Daoy (cell line): ENCODE results near the gene SCMH1. TPM values are rescaled to one million over a fixed set of nuclear protein-coding genes. Genes with fewer than 3 reads are reported as not detected.
"Not testable (repeated sequence)": the region's sequence is repeated elsewhere in the genome, so short reads cannot be mapped to it uniquely, and the experiment has no call there.

Experiments used
- DNase-seq: peaks from one replicate; pipeline ENCODE4 v3.0.0-alpha.2; 2015; ENCODE audit warnings: low read depth
- total RNA-seq: library from RNA; depleted of rRNA; stranded (reverse); fragments of >200 nt; shearing (Covaris generic); gene quantifications from 2 replicates; pipeline ENCODE4 v1.2.3, GENCODE V29; 2014

Gene SCMH1
- total RNA-seq, 1 experiment from 2014 or later: 8.0 TPM

- DNase-seq: no peak
Observed at GRCh38 chr1:41213341-41213740, 28.8 kb downstream of the SCMH1 start.

- DNase-seq: not testable (repeated sequence)
Observed at GRCh38 chr1:41211608-41212007, 30.5 kb downstream of the SCMH1 start.

GRCh38 chr1:41207053-41207452, 35.1 kb downstream of the SCMH1 start:
- not testable (repeated sequence) for DNase-seq

GRCh38 chr1:41200728-41201127, 41.4 kb downstream of the SCMH1 start:
- no peak for DNase-seq

GRCh38 chr1:41199375-41199774, 42.7 kb downstream of the SCMH1 start:
- no peak for DNase-seq

- DNase-seq: no peak
Observed at GRCh38 chr1:41192456-41193178, 49.5 kb downstream of the SCMH1 start.

GRCh38 chr1:41184446-41184845, 57.7 kb downstream of the SCMH1 start:
- no peak for DNase-seq

- not testable (repeated sequence) for DNase-seq
Observed at GRCh38 chr1:41178230-41178629, 63.9 kb downstream of the SCMH1 start.

GRCh38 chr1:41175546-41175945, 66.6 kb downstream of the SCMH1 start:
- DNase-seq: no peak

GRCh38 chr1:41174170-41174569, 67.9 kb downstream of the SCMH1 start:
- DNase-seq: no peak

GRCh38 chr1:41173651-41174050, 68.5 kb downstream of the SCMH1 start:
- no peak for DNase-seq

GRCh38 chr1:41171266-41171874, 70.7 kb downstream of the SCMH1 start:
- no peak for DNase-seq

- no peak for DNase-seq
Observed at GRCh38 chr1:41169799-41170180, 72.3 kb downstream of the SCMH1 start.

- no peak for DNase-seq
Observed at GRCh38 chr1:41169066-41169798, 72.9 kb downstream of the SCMH1 start.

- DNase-seq: no peak
Observed at GRCh38 chr1:41167667-41168066, 74.4 kb downstream of the SCMH1 start.

GRCh38 chr1:41164727-41165126, 77.4 kb downstream of the SCMH1 start:
- DNase-seq: no peak

GRCh38 chr1:41162441-41162840, 79.7 kb downstream of the SCMH1 start:
- DNase-seq: no peak

- DNase-seq: no peak
Observed at GRCh38 chr1:41161846-41162245, 80.3 kb downstream of the SCMH1 start.

GRCh38 chr1:41160498-41161110, 81.5 kb downstream of the SCMH1 start:
- no peak for DNase-seq

- no peak for DNase-seq
Observed at GRCh38 chr1:41158966-41159365, 83.1 kb downstream of the SCMH1 start.

- DNase-seq: no peak
Observed at GRCh38 chr1:41158147-41158875, 83.8 kb downstream of the SCMH1 start.

GRCh38 chr1:41155105-41155504, 87.0 kb downstream of the SCMH1 start:
- no peak for DNase-seq
